ENCODE measurements around the gene CDH23.

GRCh38 chr10:71848325-71849275, 451.9 kb downstream of the CDH23 start:
- TF ChIP-seq EZH2phosphoT487 (IDR thresholded peaks at IDR 0.05; ENCODE audit: borderline replicate concordance, low read length) (no peak), EZH2 (IDR thresholded peaks at IDR 0.05; ENCODE audit: low read length, unreplicated experiment) (no peak), CTCF (conservative IDR thresholded peaks at IDR 0.05; ENCODE audit: low read depth, low read length) (no peak)
